HG02943 (cell line): ENCODE results near the gene PRMT2.

Source experiments
- ATAC-seq: cut with Tn5 transposase; IDR thresholded peaks from one replicate; pipeline ENCODE4 v1.9.1; 2021; ENCODE audit warnings: mild to moderate bottlenecking, low read depth, moderate library complexity; ENCODE audit not compliant: unreplicated experiment

Gene PRMT2

DNA sequence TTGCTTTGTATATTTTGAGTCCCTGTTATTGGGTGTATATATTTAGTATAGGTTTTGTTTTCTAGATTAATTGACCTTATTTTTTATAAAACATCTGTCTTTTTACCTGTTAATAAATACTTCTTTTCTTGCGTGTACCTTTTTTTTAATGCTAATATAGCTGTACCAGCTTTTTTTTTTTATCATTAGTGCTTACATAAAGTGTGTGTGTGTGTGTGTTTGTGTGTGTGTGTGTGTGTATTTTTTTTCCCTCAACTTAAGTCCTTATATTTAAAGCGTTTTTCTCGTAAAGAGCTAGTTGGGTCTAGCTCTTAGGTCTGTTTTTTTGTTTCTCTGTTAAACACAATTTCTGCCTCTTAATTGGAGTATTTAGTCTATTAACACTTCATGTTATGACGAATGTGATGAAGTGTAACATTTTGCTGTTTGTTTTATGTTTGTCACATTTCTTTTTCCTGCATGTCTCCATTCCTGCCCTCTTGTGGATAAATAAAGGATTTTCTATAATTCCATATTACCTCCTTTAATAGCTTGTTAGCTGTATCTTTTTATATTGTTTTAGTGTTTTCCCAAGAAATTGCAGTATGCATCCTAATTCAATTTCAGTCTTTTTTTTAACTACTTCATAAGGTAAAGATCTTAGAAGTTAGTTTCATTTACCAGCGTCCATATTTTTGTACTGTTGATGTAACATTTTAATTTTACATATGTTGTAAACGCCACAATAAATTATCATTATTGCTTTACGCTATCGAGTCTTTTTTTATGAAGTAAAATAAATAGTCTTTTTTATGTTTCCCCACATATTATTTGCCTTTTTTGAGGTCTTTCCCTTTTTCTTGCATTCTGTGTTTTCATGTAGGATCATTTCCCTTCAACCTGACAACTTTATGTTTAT, 4.3 kb downstream of the PRMT2 start:
- no peak for ATAC-seq

DNA sequence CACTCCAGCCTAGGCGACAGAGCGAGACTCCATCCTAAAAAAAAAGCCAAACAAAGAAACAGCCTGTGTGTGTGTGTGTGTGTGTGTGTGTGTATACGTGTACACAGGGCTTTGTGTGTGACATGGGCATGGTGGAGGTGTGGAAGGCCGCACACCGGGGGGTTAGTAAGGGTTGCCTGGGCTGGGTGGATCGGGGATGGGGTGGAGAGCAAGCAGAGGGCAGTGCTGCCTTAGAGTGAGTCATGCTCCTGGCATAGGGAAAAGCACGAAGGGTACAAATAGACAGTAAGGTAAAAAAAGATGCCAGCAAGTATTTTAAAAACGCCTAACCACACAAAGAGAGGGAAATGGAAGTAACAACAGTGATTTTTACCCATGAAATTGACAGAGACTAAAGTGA, 6.2 kb downstream of the PRMT2 start:
- ATAC-seq, result no peak

DNA sequence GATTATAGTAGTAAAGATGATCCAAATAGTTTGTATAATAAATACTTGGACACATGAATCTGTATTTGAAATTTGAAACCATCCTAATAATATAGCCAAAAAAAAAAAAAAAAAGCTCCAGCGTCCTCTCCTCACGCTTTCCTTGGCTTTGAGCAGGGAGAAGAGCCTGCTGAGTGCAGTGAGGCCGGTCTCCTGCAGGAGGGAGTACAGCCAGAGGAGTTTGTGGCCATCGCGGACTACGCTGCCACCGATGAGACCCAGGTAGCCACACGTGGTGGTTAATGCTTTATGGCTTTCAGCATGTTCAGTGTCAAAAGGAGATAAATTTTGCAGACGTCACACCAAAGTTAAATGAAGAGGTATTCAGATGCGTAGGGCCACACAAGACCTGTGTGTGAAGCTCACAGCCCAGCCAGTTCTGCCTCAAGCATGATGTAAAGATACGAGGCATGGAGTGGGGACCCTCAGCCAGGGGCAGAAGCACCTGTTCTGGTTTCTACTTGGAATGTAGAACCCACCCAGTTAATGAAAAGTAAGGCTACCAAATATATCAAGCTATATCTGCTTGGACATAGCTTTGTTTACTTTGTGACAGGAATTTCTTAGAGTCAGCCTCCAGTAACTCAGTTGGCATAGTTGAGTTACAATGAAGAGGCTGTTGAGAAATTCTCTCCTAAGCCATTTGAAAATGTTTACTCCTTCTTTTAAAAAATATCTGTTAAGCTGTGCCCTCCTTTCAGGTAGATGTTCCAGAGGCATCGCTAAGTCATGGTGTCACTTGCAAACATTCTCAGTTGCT, 8.1 kb downstream of the PRMT2 start:
- no peak for ATAC-seq

DNA sequence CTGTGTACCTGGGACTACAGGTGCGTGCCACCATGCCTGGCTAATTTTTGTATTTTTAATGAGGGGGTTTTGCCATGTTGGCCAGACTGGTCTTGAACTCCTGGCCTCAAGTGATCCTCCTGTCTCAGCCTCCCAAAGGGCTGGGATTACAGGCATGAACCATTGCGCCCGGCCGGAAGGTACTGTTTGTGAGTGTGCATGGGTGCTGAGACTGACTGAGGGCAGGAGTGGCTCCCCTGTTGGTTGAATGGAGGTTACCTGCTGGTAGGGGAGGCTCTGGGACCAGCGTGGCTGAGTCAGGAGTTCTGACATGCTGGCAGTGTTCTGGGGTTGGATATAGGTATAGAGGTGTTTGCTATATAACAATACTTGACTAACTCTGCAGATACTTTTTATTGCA, 10.4 kb downstream of the PRMT2 start:
- no peak for ATAC-seq

DNA sequence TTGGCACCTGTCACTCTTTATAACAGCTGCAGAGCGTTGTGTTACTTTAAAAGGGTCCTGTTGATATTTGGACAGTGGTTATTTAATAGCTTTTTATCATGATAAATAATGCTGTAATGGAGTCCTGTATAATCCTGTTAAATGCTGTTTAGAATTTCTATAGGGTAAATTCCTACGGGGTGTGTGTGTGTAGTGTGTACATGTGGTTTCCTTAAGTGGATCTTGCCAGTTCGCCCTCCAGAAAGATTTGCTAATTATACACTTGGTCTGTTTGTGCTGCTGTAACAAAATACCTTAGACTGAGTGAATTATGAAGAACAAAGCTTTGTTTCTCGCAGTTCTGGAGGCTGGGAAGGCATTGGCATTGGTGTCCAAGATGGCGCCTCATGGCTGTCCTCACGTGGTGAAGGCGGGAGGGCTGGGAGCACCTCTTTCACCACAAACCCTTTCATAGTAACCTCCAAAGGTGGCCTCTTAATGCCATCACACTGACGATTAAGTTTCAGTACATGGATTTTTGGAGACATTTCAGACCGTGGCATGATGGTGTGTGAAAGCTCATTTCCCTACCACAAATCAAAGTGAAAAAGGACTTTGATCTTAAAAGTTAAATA, 11.2 kb downstream of the PRMT2 start:
- no peak for ATAC-seq

DNA sequence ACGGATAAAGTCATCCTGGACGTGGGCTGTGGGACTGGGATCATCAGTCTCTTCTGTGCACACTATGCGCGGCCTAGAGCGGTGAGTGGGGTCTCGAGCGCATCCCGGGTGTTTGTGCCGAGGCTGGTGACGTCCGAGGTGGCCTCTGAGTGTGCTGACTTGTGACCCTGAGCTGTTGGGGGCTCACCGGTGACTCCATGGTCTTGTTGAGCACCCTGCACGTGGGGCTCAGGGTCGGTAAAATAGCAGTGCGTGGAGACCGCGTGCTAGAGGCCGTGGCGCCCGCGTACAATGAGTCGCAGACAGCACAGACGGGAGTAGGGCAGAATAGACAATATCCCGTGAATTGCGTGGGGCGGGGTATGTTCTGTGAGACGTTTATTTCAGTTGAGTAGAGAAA, 13.1 kb downstream of the PRMT2 start:
- no peak for ATAC-seq

DNA sequence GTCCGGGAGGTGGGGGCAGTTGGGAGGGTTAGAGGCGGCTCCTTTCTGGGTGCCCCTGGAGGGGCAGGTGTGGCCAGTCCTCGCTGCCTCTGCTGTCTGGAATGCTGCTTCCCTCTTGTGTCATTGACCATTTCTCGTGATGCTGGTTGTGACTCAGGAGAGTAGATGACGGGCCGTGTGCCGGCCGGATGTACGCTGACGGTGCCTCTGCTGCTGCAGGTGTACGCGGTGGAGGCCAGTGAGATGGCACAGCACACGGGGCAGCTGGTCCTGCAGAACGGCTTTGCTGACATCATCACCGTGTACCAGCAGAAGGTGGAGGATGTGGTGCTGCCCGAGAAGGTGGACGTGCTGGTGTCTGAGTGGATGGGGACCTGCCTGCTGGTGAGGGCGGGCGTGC, 13.9 kb downstream of the PRMT2 start:
- ATAC-seq, result no peak

DNA sequence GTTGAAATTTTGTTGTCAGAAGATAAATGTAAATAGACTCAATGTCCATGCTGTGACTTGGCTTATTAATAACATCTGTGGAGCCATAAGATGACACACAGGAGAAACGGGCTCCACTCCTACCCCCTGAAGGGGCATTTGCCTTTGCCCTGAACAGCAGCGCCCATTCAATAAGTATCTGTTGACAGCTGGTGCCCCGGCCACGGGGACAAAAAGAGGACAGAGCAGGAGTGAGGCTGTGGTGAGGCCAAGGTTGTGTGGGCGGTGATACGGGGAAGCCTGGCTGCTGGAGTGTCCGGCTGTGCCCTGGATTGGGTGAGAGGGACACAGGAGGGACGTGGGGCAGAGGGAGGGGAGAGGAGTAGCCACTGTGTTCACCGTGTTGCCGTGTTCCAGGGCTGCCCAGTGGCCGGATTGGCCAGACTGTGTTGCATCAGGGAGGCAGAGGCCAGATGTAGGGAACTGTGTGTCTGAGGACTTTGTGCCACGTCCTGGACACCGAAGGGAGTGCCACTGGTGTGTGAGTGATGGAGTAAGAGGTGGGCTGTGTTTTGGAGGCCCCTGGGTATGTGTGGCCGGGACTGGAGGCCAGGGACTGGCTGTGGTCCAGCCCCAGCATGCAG, 15.1 kb downstream of the PRMT2 start:
- ATAC-seq, result no peak

DNA sequence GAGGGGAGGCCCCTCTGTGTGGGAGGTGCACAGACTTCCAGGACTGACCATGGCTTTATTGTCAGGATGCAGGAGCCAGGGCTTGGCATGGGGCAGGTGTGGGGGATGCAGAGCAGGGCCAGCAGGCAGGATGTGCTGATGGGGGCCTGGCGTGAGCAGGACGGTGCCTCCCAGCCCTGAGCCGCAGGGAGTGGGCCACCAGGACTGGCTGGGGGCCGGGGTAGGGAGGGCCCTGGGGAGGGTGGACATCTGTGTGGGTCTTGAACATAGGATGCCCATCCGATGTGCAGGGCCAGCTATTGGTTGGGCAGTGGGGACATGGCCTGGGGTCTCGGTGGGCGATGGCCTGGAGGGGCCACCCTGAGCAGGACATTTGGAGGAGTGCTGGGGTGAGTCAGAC, 15.6 kb downstream of the PRMT2 start:
- no peak for ATAC-seq

DNA sequence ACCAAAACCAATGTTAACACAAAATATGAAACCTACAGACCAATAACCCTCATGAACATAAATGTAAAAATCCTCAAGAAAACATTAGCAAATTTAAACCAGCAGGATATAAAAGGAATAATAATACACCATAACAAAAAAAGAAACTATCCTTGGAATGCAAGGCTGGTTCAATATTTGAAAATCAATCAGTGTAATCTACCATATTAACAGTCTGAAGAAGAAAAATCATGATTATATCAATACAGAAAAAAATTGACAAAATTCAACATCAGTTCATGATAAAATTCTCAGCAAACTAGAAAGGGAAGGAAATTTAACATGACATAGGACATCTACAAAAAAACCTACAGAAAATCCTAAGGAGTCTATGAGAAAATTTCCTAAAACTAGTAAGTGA, 19.8 kb downstream of the PRMT2 start:
- no peak for ATAC-seq

DNA sequence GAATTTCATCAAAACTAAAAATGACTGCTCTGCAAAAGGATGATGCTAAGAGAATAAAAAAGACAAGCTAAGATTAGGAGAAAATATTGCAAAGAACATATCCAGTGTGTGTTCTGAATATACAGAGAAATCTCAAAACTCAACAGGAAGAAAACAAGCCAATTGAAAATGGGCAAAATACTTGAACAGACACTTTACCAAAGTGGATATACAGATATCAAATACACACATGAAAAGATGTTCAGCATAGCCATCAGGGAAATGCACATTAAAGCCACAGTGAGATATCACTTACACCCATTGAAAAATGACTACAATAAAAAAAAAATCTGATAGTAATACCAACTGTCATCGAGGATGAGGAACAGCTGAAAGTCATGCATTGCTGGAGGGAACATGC, 21.3 kb downstream of the PRMT2 start:
- no peak for ATAC-seq

DNA sequence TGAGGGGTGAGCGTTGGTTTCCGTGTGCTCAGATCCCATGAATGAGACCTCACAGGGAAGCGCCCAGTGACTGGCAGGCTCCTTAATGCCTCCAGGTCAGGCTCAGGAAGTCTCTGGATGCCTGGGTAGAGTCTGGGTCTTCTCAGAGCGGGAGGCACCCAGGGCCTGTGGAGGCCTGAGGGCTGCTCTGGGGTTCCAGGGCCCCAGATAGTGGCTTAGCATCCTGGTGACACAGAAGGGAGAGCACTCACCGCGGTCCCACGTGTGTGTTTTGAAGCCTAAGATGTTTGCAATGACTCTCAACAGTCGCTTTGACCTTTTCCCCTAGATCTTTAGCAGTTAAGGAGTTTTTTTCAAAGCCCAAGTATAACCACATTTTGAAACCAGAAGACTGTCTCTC, 25.0 kb downstream of the PRMT2 start:
- no peak for ATAC-seq

DNA sequence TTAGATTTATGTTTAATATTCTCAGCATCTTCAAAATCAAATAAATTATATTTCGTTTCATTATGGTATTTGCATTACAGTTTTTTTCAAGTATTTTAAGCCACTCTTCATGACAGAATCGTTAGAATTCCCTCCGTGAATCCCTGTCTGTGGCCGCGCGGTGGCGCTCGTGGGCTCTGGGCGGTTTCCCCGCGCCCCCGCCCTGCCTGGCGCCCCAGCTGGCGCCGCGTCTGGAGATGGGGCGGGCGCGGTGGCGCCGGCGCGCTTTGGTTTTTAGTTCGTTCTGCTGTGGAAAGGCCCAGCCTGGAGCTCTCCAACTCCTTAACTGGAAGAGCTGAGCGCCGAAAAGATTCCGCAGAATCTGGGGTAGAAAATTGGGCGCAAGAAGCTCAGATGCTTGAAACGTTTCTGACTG, 25.7 kb downstream of the PRMT2 start:
- ATAC-seq, result no peak

DNA sequence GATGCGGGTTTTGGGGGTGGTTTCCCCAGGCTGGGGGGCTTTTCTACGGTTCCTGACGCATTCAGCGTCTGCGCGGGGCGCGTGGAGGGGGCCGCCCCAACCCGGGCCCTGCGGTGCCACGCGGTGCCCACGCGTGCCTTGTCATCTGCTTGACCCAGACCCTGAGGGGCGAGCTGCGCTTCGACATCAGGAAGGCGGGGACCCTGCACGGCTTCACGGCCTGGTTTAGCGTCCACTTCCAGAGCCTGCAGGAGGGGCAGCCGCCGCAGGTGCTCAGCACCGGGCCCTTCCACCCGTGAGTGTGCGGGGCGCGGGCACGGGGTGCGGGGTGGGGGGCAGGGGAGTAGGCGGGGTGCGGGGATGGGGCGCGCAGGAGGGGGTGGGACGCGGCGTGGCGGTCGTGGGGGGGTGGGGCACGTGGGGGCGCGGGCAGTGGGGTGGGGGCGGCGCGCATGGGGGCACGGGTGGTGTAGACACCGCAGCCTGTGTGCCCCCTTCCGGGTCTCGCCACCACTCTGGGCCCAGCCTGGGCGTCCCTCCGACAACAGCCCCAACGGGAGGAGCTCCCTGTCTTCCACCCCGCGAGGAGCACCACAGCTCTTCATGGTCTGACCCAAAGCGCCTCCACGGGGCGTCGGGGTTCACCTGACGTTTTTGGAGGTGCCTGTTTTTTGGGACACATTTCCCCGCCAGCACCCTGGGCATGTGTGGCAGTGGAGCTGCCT, 26.3 kb downstream of the PRMT2 start:
- no peak for ATAC-seq

DNA sequence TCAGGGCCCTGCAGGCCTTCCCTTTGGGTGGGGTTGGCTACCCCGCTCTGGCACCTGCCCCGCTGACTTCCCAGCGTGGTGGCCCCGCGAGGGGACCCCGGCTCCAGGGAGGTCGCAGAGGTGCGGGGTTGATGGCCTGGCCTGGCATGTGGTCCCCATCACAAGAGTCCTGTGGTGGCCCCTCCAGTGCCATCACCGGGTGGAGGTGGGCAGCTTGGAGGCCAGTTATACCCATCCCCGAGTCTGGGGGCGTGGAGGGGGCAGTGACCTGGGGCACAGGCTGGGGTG, 26.8 kb downstream of the PRMT2 start:
- no peak for ATAC-seq

DNA sequence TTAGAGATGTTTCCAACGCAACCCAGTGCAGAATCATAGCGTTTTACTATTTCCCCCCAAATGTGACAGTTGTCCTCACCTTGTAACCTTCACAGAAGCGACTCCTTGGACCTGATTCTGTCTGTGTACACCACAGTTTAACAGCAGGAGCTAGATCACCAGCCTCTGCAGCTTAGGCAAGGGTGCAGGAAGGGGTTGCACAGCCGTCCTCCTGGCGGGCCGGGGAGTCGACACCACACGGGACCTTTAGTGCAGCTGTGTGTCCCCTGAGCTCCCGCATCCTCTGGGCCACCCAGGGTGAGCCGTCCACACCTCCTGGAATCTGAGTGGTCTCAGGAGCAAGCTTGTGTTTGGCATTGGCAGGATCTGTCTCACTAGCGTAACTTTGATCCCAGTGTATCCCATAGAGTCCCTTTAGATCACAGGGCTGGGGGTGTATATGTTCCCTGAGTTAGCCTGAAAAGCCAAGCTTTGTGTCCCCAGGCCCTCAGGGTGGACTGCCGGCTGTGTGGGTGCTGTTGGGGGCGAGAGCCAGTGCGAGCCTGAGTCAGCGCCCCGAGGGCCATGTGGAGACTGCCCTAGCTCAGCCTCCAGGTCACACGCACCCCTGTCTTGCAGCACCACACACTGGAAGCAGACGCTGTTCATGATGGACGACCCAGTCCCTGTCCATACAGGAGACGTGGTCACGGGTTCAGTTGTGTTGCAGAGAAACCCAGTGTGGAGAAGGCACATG, 27.5 kb downstream of the PRMT2 start:
- no peak for ATAC-seq

DNA sequence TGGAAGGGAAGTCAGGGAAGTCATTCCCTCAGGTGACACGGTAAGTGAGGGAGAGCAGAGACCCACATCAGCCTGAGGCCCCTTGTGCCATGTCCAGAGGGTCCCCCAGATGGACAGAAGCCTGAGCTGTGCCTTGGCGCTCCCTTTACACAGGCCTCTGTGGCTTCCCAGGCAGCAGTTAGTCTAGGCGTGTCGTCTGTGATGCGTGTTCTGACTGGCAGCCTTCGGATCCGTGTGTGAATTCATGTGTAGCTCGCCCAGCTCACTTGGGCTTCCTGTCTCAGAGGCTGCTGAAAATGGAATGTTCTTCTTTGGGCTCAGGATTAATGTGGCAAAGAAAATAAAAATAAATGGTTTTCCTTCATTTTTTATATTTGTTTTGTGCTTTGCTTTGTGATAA, 28.3 kb downstream of the PRMT2 start:
- no peak for ATAC-seq

DNA sequence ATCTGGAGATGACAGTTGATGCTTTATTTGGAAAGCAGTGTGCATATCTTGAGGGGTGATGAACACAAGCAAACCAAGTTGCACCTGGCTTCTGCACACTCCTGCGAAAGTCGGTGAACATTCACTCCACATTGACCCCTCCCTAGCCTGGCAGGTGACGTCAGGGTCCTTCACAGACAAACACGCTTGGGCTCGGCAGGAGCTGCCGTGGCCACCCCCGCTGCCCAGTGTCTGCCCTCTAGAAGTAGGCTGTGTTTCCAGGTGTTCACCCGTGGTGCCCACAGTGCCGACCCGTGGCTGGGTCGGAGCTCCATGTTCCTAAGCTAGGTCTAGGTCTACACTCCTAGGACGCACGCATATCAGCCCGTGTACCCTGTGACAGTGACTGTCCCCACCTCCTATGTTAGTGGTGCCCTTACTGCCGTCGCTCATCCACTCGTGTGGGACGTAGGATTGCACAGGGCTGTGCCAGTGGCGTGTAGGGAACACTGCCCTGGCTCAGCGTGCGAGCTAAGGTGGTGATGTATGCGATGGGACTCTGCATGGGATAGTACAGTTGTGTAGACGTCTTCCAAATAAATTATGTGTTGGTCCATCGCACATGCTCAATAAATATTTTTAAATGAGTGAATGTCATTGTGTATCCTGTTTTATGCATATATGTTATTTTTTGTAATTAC, 29.0 kb downstream of the PRMT2 start:
- ATAC-seq, result no peak

DNA sequence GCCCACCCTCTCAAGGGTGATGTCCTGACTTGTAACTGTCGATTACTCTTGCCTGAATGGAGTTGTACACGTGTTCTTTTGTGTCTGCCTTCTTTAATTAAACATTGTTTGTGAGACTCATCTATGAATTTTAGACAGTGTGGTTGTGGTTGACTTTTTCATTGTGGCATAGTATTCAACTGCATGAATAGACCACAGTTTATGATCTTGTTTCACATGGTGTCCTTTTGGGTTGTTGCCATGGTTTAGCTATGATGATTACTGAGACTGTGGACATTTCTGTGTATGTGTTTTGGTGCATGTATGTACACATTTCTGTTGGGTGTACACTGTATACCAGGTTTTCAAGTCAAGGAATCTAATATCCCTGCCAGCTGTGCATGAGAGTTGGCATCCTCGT, 30.1 kb downstream of the PRMT2 start:
- no peak for ATAC-seq
